ENCODE measurements around the gene C14orf93.
"Not testable (repeated sequence)": the region's sequence is repeated elsewhere in the genome, so short reads cannot be mapped to it uniquely, and the experiment has no call there.

Gene C14orf93

GRCh38 chr14:22972313-22972930, 37.5 kb downstream of the C14orf93 start:
- DNase-seq = no peak

GRCh38 chr14:22971152-22971551, 38.8 kb downstream of the C14orf93 start:
- DNase-seq = no peak

- DNase-seq = no peak
These were observed 43.1 kb downstream of the C14orf93 start for GRCh38 chr14:22966783-22967269.

GRCh38 chr14:22965916-22966782, 43.8 kb downstream of the C14orf93 start:
- DNase-seq = not testable (repeated sequence)

- DNase-seq = no peak
These were observed 47.8 kb downstream of the C14orf93 start for GRCh38 chr14:22962061-22962676.

- no peak for DNase-seq
These were observed 54.0 kb downstream of the C14orf93 start for GRCh38 chr14:22955702-22956569.

GRCh38 chr14:22952418-22952817, 57.5 kb downstream of the C14orf93 start:
- DNase-seq = no peak

- DNase-seq = peak; percentile 38 to 46 (median 43)
These were observed 58.1 kb downstream of the C14orf93 start for GRCh38 chr14:22951795-22952194.

GRCh38 chr14:22945642-22946041, 64.3 kb downstream of the C14orf93 start:
- DNase-seq = no peak

GRCh38 chr14:22939684-22940083, 70.3 kb downstream of the C14orf93 start:
- no peak for DNase-seq
